ENCODE measurements around the gene FBXL13. TPM values are rescaled to one million over a fixed set of nuclear protein-coding genes. Genes with fewer than 3 reads are reported as not detected.
"Not testable (repeated sequence)": the region's sequence is repeated elsewhere in the genome, so short reads cannot be mapped to it uniquely, and the experiment has no call there.

FBXL13 gene

GRCh38 chr7:102763295-102763905 is 311.2 kb downstream of the FBXL13 start:
- H3K79me1 ChIP-seq (ENCODE audit: low read length): not testable (repeated sequence)

More at GRCh38 chr7:102763295-102763905, 311.2 kb downstream of the FBXL13 start:
- not testable (repeated sequence) for H3K27ac ChIP-seq (ENCODE audit: low read depth, low read length); H3K4me3 ChIP-seq (ENCODE audit: low read length); H3K27me3 ChIP-seq (ENCODE audit: insufficient read depth, low read length, poor library complexity); H2BK5ac ChIP-seq (ENCODE audit: low read length); H3K36me3 ChIP-seq (ENCODE audit: control insufficient read depth, insufficient read depth, low read length); H4K8ac ChIP-seq (ENCODE audit: low read depth, low read length); H3K56ac ChIP-seq (ENCODE audit: low read length); H3K4me1 ChIP-seq (ENCODE audit: control insufficient read depth, low read depth, low read length); H3K23ac ChIP-seq (ENCODE audit: low read length); H3K79me2 ChIP-seq (ENCODE audit: control insufficient read depth, insufficient read depth, low read length); H4K5ac ChIP-seq (ENCODE audit: low read length); H3K18ac ChIP-seq (ENCODE audit: low read length); DNase-seq; H2BK15ac ChIP-seq (replicated peaks; ENCODE audit: low read depth); H2AK5ac ChIP-seq (ENCODE audit: low read length); H3K4me2 ChIP-seq (ENCODE audit: low read length); H3K9ac ChIP-seq (ENCODE audit: low read length); H3K4ac ChIP-seq (ENCODE audit: low read depth, low read length); H2BK120ac ChIP-seq (ENCODE audit: low read depth, low read length)
- no CpG with 5 or more reads among the region's 6 CpGs for WGBS (ENCODE audit: extremely low coverage, insufficient coverage, low lambda C conversion rate)

Small RNAs within 50 kb of the gene (small RNA-seq; reads per million reads assigned to genes)
- not detected for gene RNU6-1136P (ENCODE audit: insufficient read depth)

Data from mesendoderm (in vitro differentiated cells).